GM19455 (cell line): ENCODE data around the gene NDUFA3.

Experiments used
- ATAC-seq: cut with Tn5 transposase; IDR thresholded peaks from one replicate; pipeline ENCODE4 v1.9.1; 2021; ENCODE audit not compliant: unreplicated experiment

The NDUFA3 gene

DNA sequence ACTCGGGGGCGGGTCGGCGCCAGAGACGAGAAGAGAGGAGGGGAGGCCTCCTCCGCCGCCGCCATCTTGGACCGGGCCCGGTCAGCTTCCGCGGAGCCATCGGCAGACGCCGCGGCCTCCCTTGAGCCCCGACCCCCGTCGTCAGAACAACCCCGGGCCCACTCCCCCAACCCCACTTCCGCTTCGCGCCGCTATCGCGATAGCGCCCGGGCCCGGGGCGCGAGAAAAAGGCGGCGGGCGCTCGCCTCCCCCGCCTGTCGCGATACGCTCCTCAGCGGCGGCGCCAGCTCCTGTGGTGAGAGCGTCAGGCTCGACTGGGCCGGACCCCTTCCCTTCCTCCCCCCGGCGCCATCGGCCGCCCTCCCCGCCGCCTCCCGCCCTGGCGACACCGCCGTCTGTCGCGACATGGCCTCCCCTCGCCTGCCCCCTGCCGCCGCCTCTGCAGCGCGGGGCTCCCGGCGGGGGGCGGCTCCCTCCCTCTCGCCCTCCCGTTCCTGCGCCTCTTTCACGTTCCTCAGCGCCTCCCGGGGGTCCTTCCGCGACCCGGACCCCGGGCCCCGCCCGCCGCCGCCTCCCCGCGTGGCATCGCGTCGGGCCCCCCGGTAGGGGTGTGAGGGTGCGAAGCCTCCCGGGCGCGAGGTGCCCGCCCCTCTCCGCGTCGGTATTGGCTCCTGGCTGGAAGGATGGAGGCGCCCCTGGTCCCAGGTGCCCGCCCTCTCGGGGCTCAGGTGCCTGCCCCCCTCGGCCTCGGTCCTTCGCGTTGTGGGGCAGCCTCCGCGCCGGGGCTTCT, 35.2 kb downstream of the NDUFA3 start, which contains the start of gene CNOT3:
Gene CNOT3, plus strand, starts transcription at position 64 of the 790 bp plus-strand sequence. CDS start 5,217 bp downstream, outside the sequence.
- ATAC-seq: no peak

DNA sequence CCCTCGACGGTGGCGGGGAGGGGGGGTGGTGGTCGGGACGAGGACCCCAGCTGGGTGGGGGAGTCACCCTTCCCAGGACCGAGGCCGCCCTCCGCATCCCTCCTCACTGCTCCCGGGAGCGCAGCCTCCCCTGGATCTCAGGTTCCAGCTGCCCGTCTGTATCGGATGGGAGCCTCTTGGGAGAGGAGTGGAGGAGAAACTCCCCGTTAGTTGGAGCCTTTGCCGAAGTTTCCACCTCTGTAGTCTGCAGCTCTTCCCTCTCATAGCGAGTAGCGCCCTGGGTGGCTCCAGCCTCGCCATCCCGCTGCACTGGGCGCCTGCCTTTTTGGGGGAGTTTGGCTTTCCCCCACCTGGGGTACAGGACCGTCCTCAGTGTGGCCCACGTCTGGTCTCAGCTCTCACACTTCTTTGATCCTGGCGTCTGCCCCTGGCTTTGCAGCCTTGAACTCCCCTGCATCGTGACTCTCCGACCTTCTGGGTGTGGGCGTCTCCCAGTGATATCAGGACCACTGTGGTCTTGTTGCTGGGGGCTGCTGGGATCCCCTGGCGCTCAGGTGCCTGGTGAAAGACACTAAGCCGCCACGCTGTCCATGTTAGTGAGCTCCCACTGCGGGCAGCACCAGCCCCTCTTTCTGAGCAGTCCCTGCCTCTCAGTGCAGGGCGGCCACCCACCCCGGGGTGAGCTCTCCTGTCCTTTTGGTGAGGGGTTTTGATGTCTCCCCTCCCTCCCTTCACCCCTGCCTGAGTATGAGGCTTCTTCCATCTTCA, 36.0 kb downstream of the NDUFA3 start:
- ATAC-seq: no peak

DNA sequence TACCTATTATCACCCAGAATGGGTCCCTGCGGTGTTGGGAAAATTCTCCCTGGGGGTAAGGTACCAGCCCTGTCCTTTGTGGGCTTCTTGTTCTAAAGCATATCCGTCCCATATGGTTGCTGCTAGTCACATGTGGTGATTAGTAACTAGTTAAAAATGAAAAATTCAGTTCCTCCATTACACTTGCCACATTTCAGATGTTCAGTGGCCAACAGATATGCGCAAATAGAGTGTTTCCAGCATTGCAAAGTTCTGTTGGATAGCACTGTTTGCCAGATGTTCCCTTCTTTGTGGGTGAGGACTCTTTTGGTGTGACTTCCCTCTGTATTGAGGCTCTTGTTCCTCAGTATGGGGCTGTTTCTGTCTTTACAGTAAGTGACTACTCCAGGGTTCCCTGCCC, 38.7 kb downstream of the NDUFA3 start:
- ATAC-seq: no peak

- ATAC-seq: no peak
Observed at GRCh38 chr19:54142166-54142780, 39.6 kb downstream of the NDUFA3 start.

DNA sequence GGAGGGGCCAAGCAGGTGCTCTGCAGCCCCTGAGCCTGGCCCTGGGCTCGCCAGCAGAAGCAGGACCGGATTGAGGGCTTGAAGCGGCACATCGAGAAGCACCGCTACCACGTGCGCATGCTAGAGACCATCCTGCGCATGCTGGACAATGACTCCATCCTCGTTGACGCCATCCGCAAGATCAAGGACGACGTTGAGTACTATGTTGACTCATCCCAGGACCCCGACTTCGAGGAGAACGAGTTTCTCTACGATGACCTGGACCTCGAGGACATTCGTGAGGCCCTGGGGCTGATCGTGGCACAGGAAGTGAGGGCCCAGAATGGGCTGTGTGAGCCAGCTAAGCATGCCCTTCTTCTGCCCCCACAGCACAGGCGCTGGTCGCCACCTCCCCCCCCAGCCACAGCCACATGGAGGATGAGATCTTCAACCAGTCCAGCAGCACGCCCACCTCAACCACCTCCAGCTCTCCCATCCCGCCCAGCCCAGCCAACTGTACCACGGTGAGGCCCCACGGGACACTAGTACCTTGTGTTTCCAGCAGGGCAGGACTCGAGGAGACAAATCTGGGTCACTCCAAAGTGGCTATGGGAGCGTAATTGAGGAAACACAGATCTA, 43.0 kb downstream of the NDUFA3 start:
- no peak for ATAC-seq

GRCh38 chr19:54147676-54148075, 45.0 kb downstream of the NDUFA3 start:
- no peak for ATAC-seq

- ATAC-seq: no peak
Observed at GRCh38 chr19:54148158-54148557, 45.5 kb downstream of the NDUFA3 start.

DNA sequence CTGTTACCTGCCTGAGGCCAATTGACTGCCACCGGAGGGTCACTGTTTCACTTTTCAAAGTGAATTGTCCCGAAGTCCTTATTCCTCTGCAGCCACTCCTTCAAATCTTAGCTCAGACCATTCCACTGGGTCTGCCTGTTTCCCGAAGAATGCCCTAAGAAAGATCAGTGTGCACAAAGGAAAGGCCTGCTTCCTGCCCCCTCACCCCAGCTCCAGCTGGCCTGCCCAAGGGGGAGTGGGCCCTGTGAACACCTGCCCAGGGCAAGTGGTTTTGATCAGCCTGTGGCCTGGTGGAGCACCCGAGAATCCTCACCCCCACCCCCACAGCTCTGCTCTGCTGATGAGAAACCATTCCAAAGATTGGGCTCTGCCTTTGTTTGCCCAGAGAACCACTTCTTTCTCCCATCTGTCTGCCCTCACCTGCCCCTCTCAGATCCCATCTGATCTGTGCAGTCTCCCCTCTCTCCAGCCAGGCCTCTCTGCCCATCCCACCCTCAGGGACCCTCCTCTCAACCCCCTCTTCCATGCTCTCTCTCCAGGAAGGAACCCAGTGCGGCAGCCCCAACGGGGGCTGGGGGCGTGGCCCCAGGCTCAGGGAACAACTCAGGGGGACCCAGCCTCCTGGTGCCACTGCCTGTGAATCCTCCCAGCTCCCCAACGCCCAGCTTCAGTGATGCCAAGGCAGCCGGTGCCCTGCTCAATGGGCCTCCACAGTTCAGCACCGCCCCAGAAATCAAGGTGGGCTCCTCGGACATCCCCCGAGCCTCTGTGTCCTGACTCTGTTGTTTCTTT, 46.6 kb downstream of the NDUFA3 start:
- ATAC-seq: no peak

- no peak for ATAC-seq
Observed at GRCh38 chr19:54151362-54152035, 48.8 kb downstream of the NDUFA3 start.

DNA sequence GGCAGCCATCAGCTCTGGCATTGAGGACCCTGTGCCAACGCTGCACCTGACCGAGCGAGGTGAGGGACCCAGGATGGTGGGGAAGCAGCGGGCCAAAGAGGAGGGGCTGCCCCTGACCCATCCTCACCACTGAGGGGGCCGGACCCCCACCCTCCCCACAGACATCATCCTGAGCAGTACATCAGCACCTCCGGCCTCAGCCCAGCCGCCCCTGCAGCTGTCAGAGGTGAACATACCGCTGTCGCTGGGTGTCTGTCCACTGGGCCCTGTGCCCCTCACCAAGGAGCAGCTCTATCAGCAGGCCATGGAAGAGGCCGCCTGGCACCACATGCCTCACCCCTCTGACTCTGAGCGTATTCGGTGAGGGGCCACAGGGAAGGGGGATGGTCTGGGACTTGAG, 49.6 kb downstream of the NDUFA3 start:
- no peak for ATAC-seq

DNA sequence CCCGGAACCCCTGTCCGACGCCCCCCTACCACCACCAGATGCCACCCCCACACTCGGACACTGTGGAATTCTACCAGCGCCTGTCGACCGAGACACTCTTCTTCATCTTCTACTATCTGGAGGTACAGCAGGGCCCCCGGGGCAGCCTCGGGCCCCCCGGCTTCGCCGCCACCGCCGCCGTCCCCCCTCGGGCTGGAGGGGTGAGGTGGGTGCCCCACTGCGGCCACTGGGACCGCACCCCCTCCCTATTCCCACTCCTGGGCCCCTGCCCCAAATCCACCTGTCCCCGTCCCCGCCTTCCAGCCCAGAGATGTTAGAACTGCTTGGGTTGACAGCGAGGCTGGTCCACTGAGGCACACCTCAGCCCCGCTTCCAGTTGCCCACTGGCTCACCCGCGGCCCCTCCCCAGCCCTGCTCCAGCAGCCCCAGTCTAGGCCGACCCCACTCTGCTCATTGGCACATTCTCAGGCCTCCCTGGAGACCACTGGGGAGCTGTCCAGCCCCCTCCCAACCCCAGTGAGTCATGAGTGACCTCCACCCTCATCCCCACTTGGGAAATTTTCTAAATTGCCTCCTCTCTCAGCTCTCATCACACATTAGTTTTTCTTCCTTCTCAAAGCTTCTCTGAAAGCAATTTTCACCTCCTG, 50.3 kb downstream of the NDUFA3 start:
- ATAC-seq: no peak

DNA sequence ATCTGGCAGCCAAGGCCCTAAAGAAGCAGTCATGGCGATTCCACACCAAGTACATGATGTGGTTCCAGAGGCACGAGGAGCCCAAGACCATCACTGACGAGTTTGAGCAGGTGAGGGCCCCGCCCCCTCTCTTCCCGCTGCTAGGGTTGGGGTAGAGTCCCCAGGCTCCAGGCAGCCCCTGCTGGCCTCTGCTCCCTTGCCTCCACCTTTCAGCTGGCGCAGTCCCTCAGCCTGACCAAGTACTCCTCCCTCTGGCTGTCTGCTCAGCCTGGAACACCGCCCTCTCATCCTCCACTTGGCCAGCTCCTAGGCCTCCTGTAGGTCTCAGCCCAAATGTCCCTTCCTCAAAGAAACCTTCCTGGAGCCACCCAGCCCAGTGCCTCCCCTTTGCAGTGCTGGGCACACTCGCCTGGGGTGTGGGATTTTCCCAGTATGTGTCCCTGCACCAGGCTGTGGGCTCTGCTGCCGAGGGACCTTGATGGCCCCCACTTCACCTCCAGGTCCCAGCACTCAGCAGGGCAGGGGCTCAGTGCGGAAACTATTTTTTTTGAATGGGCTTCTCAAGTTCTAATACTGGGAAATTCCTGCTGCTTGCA, 51.2 kb downstream of the NDUFA3 start:
- no peak for ATAC-seq

DNA sequence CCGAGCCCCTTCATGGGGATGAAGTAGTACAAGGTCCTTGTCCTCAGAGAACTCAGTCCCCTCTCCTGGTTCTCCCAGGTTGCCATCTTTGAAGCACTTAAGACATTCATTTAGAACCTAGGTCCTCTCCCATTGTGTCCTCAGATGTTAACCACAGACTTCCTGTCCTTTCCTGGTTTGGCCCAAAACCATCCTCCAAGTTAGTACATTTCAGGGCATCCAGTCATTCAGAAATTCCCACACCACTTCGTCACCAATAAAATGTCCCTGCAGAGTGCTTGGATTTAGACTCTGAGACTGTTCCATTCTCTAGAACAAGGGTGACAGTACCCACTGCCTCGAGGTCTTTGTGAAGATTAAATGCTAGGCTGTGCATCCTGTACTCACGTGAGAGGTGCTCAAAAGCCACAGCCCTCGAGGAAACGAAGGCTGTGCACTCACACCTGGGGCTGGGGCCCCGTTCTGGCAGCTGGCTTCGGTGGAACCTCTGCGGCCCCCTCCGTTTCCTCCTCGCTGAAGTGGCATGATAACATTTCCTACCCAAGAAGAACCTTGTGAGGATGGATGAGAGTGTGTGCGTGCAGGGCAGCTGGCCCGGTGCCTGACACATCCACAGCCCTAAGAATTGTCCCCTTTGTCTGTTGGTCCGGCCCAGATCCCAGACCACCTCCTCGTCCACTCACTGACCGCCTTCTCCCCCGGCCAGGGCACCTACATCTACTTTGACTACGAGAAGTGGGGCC, 52.1 kb downstream of the NDUFA3 start:
- ATAC-seq: no peak

GRCh38 chr19:54155694-54156093, 53.0 kb downstream of the NDUFA3 start:
- ATAC-seq: no peak

DNA sequence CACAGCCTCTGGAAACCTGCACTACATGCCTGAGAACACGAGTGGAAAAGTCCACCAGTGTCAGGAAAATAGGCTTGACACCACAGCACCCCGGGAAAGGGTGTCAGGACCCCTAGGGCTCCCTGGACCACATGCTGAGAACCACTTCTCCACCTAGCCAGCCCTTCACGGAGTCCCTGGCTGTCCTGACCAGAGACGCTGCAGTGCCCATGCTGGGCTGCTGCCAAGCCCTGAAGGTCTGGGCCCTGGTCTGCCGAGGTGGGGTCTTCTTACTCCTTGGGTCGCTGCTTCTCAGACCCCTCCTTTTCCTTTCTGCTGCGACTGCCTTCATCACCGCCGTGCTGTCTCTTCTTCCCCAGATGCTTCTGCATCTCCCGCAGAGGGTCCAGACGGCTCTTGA, 53.8 kb downstream of the NDUFA3 start:
- no peak for ATAC-seq

GRCh38 chr19:54156953-54157352, 54.3 kb downstream of the NDUFA3 start:
- ATAC-seq: no peak
